GM18873 (cell line): ENCODE data around the gene ACTN3.
"Not testable (repeated sequence)": the region's sequence is repeated elsewhere in the genome, so short reads cannot be mapped to it uniquely, and the experiment has no call there.

Source experiments
- ATAC-seq: cut with Tn5 transposase; IDR thresholded peaks from one replicate; pipeline ENCODE4 v1.9.1; 2021; ENCODE audit warnings: mild to moderate bottlenecking, moderate library complexity, moderate number of reproducible peaks; ENCODE audit not compliant: unreplicated experiment, low FRiP score

ACTN3 gene

GRCh38 chr11:66562907-66563583 lies 16.3 kb downstream of the ACTN3 start:
- ATAC-seq = no peak

- no peak for ATAC-seq
Observed at GRCh38 chr11:66563832-66564231, 17.1 kb downstream of the ACTN3 start.

DNA sequence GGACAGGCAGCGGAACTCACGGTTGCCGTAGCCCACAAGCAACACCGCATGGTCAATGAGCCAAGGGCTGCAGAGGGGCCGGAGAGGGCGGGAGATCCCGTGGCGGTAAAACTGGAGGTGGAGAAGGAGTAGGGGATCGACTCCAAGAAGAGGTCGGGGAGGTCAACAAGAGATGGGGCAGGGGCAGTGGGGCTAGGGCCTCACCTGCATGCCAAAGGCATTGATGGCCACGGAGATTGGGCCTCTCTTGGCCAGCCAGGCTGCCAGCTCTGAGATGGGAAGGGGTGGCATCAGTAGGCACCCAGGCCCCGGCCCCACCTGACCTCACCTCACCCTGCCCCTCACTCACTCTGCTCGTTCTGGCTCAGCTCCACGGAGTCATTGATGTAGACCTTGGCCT lies 17.8 kb downstream of the ACTN3 start:
- ATAC-seq = no peak

DNA sequence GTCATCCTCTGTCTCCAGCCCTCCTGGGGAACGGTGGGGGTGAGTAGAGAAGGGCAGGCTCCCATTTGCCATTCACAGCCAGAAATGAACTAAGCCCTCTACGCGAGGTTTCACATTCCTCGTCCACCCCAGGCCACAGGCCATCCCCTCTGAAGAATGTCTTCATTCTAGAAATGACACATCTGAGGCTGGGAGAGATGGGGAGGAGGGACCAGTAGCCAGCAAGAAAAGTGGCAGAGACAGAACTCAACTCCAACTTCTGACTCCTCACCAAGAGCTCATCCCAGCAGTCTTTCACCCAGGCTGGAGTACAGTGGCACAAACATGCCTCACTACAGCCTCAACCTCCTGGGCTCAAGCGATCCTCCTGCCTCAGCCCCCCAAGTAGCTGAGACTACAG lies 18.3 kb downstream of the ACTN3 start:
- ATAC-seq = no peak

DNA sequence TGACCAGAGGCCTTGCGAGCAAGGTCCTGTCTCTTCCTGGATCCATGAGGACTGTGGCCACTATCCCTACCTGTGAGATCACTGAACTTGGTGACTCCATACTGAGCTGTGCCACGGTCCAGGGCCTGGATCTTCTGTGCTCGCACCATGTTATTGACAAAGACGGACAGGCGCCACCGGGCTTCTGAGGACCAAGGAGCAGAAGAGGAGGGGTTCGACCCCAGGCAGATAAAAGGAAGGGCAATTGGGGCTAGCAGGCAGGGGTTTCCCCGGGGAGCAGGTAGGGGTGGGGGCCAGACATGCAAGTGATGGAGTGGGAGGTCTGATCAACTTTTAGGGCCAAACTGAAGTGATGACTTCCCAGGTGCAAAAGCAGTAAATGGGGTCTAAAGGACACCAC lies 19.5 kb downstream of the ACTN3 start:
- no peak for ATAC-seq

GRCh38 chr11:66567787-66568123 lies 21.1 kb downstream of the ACTN3 start:
- ATAC-seq = no peak

- ATAC-seq = no peak
Observed at GRCh38 chr11:66568124-66568916, 21.6 kb downstream of the ACTN3 start, which contains the start of gene CTSF. CTSF (minus strand) TSS chr11:66568606; CDS start chr11:66568486, 120 bp downstream.

- ATAC-seq = no peak
Observed at GRCh38 chr11:66569076-66569475, 22.4 kb downstream of the ACTN3 start.

DNA sequence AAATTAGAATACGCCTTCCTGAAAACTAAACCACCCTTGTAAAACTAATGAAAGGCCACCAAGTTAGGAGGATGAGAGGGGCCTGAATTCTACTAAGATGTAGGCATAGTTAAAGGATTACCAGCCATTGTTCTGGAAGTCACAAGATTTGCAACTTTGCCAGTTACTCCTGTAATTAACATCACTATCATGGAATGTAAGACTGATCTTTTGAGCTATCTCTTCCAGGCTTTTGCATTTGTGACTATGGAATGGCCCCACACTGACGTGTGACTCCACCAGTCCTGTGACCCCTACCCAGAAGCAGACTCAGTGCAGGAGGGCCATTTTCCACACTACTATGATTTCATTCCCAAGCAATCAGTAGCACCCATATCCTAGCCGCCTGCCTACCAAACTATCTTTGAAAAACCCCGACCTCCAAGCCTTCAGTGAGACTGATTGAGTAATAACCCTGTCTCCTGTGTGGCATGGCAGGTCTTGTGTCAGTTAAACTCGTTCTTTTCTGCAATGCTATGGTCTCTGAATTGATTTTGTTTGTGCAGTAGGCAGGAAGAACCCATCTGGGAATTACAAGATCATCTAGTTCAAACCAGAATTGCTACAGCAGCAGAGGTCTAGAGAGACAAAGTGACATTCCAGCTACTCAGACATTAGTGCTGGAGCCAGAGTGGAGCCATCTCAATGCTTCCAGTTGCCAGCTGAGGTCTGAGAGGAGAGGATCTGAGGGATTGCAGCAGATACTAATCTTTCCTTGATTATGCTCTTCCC lies 23.6 kb downstream of the ACTN3 start:
- ATAC-seq = no peak

DNA sequence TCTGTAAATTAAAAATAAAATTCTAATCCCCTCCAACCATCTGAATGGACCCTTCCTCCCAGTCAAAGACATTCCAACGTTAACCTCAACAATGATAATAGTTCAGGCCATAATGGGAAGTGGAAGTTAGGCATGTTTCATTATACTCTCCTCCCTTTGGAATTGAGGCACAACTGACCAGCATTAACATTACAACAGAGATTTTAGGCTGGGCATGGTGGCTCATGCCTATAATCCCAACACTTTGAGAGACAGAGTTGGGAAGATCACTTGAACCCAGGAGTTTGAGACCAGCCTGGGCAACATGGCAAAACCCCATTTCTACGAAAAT lies 24.1 kb downstream of the ACTN3 start:
- no peak for ATAC-seq

DNA sequence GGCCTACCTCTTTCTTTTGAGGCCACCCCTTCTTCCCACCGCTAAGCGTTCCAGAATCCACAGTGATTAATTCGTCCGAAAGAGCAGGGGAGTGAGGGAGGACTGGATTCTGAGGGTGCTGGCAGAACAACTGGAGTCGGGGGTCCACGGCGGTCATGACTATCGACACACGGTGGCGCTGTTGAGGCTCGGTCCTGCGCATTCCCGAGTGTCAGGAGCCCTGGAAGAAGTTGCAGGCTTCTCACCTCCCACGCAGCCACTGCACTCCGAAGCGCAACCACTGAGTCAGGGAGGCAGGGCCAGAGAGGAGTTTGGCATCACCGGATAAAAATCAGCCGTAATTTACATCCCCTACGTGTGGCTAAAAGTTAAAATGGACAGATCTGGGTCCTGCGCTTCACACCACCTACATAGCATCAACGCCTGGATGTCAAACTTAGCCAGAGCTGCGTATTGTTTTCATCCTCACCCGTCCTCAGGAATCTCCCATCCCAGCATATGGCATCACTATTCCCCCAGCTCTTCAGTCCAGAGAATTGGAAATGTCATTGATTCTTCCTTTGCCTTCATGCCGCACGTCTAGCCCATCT lies 32.4 kb downstream of the ACTN3 start:
- no peak for ATAC-seq

DNA sequence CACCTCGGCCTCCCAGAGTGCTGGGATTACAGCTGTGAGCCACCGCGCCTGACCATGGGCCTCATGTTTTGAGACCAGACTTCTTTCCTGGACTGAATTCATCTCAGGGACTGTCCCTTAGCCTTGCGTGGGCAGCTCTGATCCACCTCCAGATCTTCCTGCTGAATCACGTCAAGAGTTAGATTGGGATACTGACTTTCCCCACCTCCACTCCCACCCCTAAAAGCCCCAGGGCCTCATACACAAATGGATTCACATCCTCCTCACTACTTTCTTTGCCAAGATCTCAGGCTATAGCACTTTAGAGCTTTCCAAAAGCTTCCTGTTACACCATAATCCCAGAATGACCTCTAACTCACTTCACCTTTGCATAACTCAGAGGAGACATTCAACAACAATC lies 34.1 kb downstream of the ACTN3 start:
- ATAC-seq = no peak

DNA sequence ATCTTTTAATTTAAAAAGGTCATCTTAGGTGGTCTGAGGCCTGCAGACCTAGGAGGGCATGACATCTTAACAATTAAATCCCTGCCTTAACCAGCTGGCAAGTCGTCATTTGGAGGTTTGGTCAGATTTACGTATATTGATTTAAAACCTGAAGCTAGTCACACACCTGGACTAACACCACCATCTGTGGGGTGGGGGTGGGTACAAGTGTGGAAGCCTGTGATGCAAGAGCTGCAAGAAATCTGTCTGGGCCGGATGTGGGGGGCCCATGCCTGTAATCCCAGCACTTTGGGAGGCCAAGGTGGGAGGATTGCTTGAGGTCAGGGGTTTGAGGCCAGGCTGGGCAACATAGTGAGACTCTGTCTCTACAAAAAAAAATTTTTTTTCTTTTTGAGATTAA lies 34.6 kb downstream of the ACTN3 start:
- ATAC-seq = no peak

GRCh38 chr11:66582565-66583147 lies 36.0 kb downstream of the ACTN3 start:
- ATAC-seq = not testable (repeated sequence)

DNA sequence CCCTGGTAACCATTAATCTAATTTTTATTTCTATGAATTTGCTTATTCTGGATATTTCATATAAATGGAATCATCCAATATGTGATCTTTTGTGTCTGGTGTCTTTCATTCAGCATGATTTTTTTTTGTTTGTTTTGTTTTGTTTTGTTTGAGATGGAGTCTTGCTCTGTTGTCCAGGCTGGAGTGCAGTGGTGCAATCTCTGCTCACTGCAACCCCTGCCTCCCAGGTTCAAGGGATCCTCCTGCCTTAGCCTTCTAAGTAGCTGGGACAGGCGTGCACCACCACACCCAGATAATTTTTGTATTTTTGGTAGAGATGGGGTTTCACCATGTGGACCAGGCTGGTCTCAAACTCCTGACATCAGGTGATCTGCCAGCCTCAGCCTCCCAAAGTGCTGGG lies 38.7 kb downstream of the ACTN3 start:
- not testable (repeated sequence) for ATAC-seq

- no peak for ATAC-seq
Observed at GRCh38 chr11:66586136-66586535, 39.4 kb downstream of the ACTN3 start.

DNA sequence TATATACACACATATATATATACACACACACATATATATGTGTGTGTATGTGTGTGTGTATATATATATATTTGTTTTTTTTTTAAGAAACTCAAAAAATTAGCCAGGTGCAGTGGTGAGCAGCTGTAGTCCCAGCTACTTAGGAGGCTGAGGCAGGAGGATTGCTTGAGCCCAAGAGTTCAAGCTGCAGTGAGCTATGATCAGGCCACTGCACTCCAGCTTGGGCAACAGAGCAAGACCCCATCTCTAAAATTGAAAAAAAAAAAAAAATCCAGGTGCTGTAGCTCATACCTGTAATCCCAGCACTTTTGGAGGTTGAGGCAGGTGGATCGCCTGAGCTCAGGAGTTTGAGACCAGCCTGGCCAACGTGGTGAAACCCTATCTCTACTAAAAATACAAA lies 42.6 kb downstream of the ACTN3 start:
- not testable (repeated sequence) for ATAC-seq

- ATAC-seq = no peak
Observed at GRCh38 chr11:66589996-66590675, 43.4 kb downstream of the ACTN3 start.

- no peak for ATAC-seq
Observed at GRCh38 chr11:66591175-66591574, 44.5 kb downstream of the ACTN3 start.
